IMR-90 (cell line): ENCODE data around the gene GPR108. TPM values are rescaled to one million over a fixed set of nuclear protein-coding genes. Genes with fewer than 3 reads are reported as not detected.

ENCODE experiments used
- ATAC-seq: fragments of 200-7000 bp; cut with Tn5 transposase; 2 replicates; pipeline ENCODE4 v1.9.1; 2020; ENCODE audit warnings: low read depth, mild to moderate bottlenecking, moderate library complexity
- BruUV-seq: library from RNA; stranded (reverse); fragments of 400-500 nt; replicated peaks from 2 replicates; lab custom pipeline; 2021; lab: Mats Ljungman, UMichigan
- CTCF ChIA-PET: fragments of 300-600 bp; formaldehyde crosslinking; extraction: SDS; loops from one replicate; lab custom pipeline; 2021; ENCODE audit warnings: antibody characterized with exemption; lab: Yijun Ruan, JAX
- POLR2A ChIA-PET: fragments of 300-600 bp; sonication (Branson Sonifier 250); formaldehyde crosslinking; loops from one replicate; lab custom pipeline; 2022; ENCODE audit warnings: antibody characterized with exemption; ENCODE audit not compliant: unreplicated experiment; lab: Charles Lee
- DNase-seq: peaks from one replicate; pipeline ENCODE4 v3.0.0; 2013
- H2AFZ ChIP-seq: replicated peaks from 2 replicates; pipeline ENCODE3; 2013; ENCODE audit warnings: low read length, mild to moderate bottlenecking; ENCODE audit not compliant: poor library complexity
- H2AK5ac ChIP-seq: 2 replicates; pipeline ENCODE4 v1.6.1; 2013; ENCODE audit warnings: low read depth, low read length, inconsistent platforms
- H2AK9ac ChIP-seq: replicated peaks from 2 replicates; pipeline ENCODE3; 2013; ENCODE audit warnings: mild to moderate bottlenecking, low read depth, low read length, moderate library complexity; ENCODE audit not compliant: poor library complexity
- H2BK120ac ChIP-seq: 2 replicates; pipeline ENCODE4 v1.6.1; 2013; ENCODE audit warnings: low read depth, low read length, inconsistent platforms
- H2BK15ac ChIP-seq: 3 replicates; pipeline ENCODE4 v1.6.1; 2013; ENCODE audit warnings: low read depth, low read length, inconsistent platforms
- H2BK20ac ChIP-seq: 2 replicates; pipeline ENCODE4 v1.6.1; 2013; ENCODE audit warnings: low read depth, mild to moderate bottlenecking, inconsistent platforms, low read length, moderate library complexity
- H2BK5ac ChIP-seq: 2 replicates; pipeline ENCODE4 v1.6.1; 2013; ENCODE audit warnings: mild to moderate bottlenecking, low read depth, low read length, inconsistent platforms; ENCODE audit not compliant: poor library complexity, severe bottlenecking
- H3K14ac ChIP-seq: replicated peaks from 2 replicates; pipeline ENCODE4 v1.6.1; 2013; ENCODE audit warnings: low read depth, low read length, inconsistent platforms
- H3K18ac ChIP-seq: 2 replicates; pipeline ENCODE4 v1.6.1; 2013; ENCODE audit warnings: low read depth, low read length, control low read depth
- H3K23ac ChIP-seq: 2 replicates; pipeline ENCODE4 v1.6.1; 2013; ENCODE audit warnings: low read depth, low read length, inconsistent platforms
- H3K27ac ChIP-seq: 2 replicates; pipeline ENCODE4 v1.5.1; 2013; ENCODE audit warnings: mild to moderate bottlenecking, control low read depth, low read length; ENCODE audit not compliant: insufficient read depth
- H3K27me3 ChIP-seq: 2 replicates; pipeline ENCODE4 v1.6.1; 2013; ENCODE audit warnings: low read length; ENCODE audit not compliant: control insufficient read depth, insufficient read depth
- H3K36me3 ChIP-seq: 2 replicates; pipeline ENCODE4 v1.6.1; 2013; ENCODE audit warnings: low read length, mixed read lengths; ENCODE audit not compliant: control insufficient read depth, insufficient read depth
- H3K4ac ChIP-seq: 2 replicates; pipeline ENCODE4 v1.6.1; 2013; ENCODE audit warnings: low read depth, low read length, inconsistent platforms
- H3K4me1 ChIP-seq: 2 replicates; pipeline ENCODE4 v1.6.1; 2013; ENCODE audit warnings: low read length, mixed read lengths; ENCODE audit not compliant: control insufficient read depth, insufficient read depth
- H3K4me2 ChIP-seq: 2 replicates; pipeline ENCODE4 v1.6.1; 2013; ENCODE audit warnings: low read depth, mild to moderate bottlenecking, control low read depth, low read length, moderate library complexity
- H3K4me3 ChIP-seq: 2 replicates; pipeline ENCODE4 v1.5.1; 2013; ENCODE audit warnings: low read depth, mild to moderate bottlenecking, control low read depth, low read length, moderate library complexity; ENCODE audit not compliant: insufficient read depth
- H3K56ac ChIP-seq: 2 replicates; pipeline ENCODE4 v1.6.1; 2013; ENCODE audit warnings: low read length, inconsistent platforms; ENCODE audit not compliant: insufficient read depth; ENCODE audit errors: extremely low read depth
- H3K79me1 ChIP-seq, 2 experiments: 2 replicates each; pipeline ENCODE4 v1.6.1; 2013; ENCODE audit warnings: low read length in 2 of 2, inconsistent platforms in 1 of 2, low read depth in 1 of 2
- H3K9ac ChIP-seq: 2 replicates; pipeline ENCODE4 v1.6.1; 2013; ENCODE audit warnings: low read depth, low read length, control low read depth
- H3K9me1 ChIP-seq: 2 replicates; pipeline ENCODE4 v1.6.1; 2013; ENCODE audit warnings: low read length, inconsistent platforms; ENCODE audit not compliant: insufficient read depth
- H3K9me3 ChIP-seq: 2 replicates; pipeline ENCODE4 v1.6.1; 2013; ENCODE audit warnings: low read length; ENCODE audit not compliant: control insufficient read depth, insufficient read depth
- H4K20me1 ChIP-seq: 2 replicates; pipeline ENCODE4 v1.6.1; 2013; ENCODE audit warnings: low read length, inconsistent platforms; ENCODE audit not compliant: insufficient read depth
- H4K5ac ChIP-seq: 2 replicates; pipeline ENCODE4 v1.6.1; 2013; ENCODE audit warnings: mild to moderate bottlenecking, low read depth, low read length, control low read depth
- H4K8ac ChIP-seq, 2 experiments: 2 replicates each; pipeline ENCODE4 v1.6.1; 2013; ENCODE audit warnings: low read depth in 2 of 2, low read length in 2 of 2, control low read depth in 1 of 2, inconsistent platforms in 1 of 2
- H4K91ac ChIP-seq: 2 replicates; pipeline ENCODE4 v1.6.1; 2013; ENCODE audit warnings: low read depth, low read length, inconsistent platforms; ENCODE audit not compliant: insufficient read depth
- BHLHE40 ChIP-seq: fragments of 150-350 bp; IDR thresholded peaks from 2 replicates; pipeline ENCODE4 v1.6.1; 2016; ENCODE audit warnings: mild to moderate bottlenecking, low read depth, low read length
- CEBPB ChIP-seq: IDR thresholded peaks from 2 replicates; pipeline ENCODE4 v1.6.1; 2012; ENCODE audit warnings: low read depth, low read length, improper control_type of control experiment
- FOS ChIP-seq: fragments of 150-350 bp; IDR thresholded peaks from 2 replicates; pipeline ENCODE4 v1.6.1; 2016; ENCODE audit warnings: low read depth, low read length
- MAZ ChIP-seq: IDR thresholded peaks from 2 replicates; pipeline ENCODE4 v1.6.1; 2012; ENCODE audit warnings: low read depth, mild to moderate bottlenecking, low read length, improper control_type of control experiment, moderate library complexity, borderline replicate concordance
- RCOR1 ChIP-seq: IDR thresholded peaks from 2 replicates; pipeline ENCODE4 v1.6.1; 2012; ENCODE audit warnings: mild to moderate bottlenecking, low read length, improper control_type of control experiment; ENCODE audit not compliant: insufficient replicate concordance
- RFX5 ChIP-seq: IDR thresholded peaks from 2 replicates; pipeline ENCODE4 v1.8.0; 2012; ENCODE audit warnings: low read depth, mild to moderate bottlenecking, low read length, moderate library complexity
- SMC3 ChIP-seq: fragments of 150-350 bp; IDR thresholded peaks from 2 replicates; pipeline ENCODE4 v1.6.1; 2016; ENCODE audit warnings: low read depth, mild to moderate bottlenecking, antibody characterized with exemption, low read length, moderate library complexity
- dilution Hi-C: fragments of 300-500 bp; cut with HindIII; formaldehyde crosslinking; loops from one replicate; pipeline ENCODE4 v1.14.3; 2018; ENCODE audit warnings: low sequenced_read_pairs; ENCODE audit not compliant: unreplicated experiment
- in situ Hi-C: fragments of 300-500 bp; cut with MboI; formaldehyde crosslinking; loops from 3 replicates; pipeline ENCODE4 v1.14.3; 2019; ENCODE audit warnings: low sequenced_read_pairs, inconsistent platforms, mixed read lengths
- intact Hi-C: fragments of 100-400 bp; cut with micrococcal nuclease; formaldehyde crosslinking; loops from 2 replicates; pipeline ENCODE4 v1.10.0; 2022
- polyA plus RNA-seq, 3 experiments: library from polyadenylated mRNA; depleted of rRNA; stranded (reverse); fragments of >200 nt; gene quantifications; 2 replicates each; pipeline ENCODE4 v1.2.3, GENCODE V29; 2012; ENCODE audit warnings: low replicate concordance in 1 of 3
- total RNA-seq: library from RNA; depleted of rRNA; stranded (reverse); fragments of >200 nt; gene quantifications from 2 replicates; pipeline ENCODE4 v1.2.3, GENCODE V29; 2012
- TF ChIP-seq, protein P1 (sequence below): fragments of 150-350 bp; IDR thresholded peaks from 2 replicates; pipeline ENCODE4 v1.6.1; 2017; ENCODE audit warnings: mild to moderate bottlenecking, antibody characterized with exemption, low read length, low read depth
- TF ChIP-seq, protein P2 (sequence below): fragments of 150-350 bp; IDR thresholded peaks from 2 replicates; pipeline ENCODE4 v1.6.1; 2016; ENCODE audit warnings: low read depth, mild to moderate bottlenecking, low read length, moderate library complexity, borderline replicate concordance

The GPR108 gene
- total and polyA plus RNA-seq, 2 of the 4 experiments (the other 2 are of a cell fraction), result 28.0 to 38.9 TPM

DNA sequence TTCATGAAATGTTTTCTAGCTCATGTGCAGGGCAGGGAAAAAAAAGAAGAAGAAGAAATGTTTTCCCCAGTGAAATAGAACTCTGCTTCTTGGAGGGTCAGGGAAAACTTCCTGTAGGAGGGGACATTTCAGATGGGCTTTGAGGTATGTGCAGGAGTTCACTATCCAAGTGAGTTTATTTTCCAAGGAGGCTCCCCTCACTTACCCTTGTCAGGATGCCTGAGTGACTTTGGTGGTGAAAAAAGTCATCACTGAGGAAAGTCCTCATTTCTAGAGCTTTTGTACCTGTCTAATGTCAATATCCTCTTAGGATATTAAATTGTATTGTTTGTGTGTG is 16.3 kb downstream of the GPR108 start:
- Histone ChIP-seq H3K79me1 (no peaks in the 10 kb centered on the region), H3K4me2 (no peak overlapping the region), H4K8ac (no peak overlapping the region), H2BK120ac (no peak overlapping the region), H3K4me3 (no peak overlapping the region), H2AFZ (no peak overlapping the region), H4K20me1 (no peaks in the 10 kb centered on the region), H4K91ac (no peak overlapping the region), H2AK9ac (no peak overlapping the region), H4K5ac (no peak overlapping the region), H3K9me3 (no peaks in the 10 kb centered on the region), H3K36me3 (peaks cover 4% of the 10 kb centered on the region; the same call in 1 of the 2 replicates), H2BK15ac (no peak overlapping the region), H3K23ac (no peak overlapping the region), H3K18ac (no peak overlapping the region), H3K27me3 (no peaks in the 10 kb centered on the region), H2BK5ac (no peak overlapping the region), H3K14ac (no peak overlapping the region), H3K9me1 (no peaks in the 10 kb centered on the region), H3K9ac (no peak overlapping the region), H2BK20ac (no peak overlapping the region), H3K4me1 (peaks cover 2% of the 10 kb centered on the region; the same call in 1 of the 2 replicates), H3K27ac (no peak overlapping the region), H3K4ac (no peak overlapping the region), H2AK5ac (no peak overlapping the region), H3K56ac (no peak overlapping the region)
- POLR2A ChIA-PET, result no interaction called here
- no peak for ATAC-seq
- DNase-seq, result no peak
- TF ChIP-seq, protein P1, sequence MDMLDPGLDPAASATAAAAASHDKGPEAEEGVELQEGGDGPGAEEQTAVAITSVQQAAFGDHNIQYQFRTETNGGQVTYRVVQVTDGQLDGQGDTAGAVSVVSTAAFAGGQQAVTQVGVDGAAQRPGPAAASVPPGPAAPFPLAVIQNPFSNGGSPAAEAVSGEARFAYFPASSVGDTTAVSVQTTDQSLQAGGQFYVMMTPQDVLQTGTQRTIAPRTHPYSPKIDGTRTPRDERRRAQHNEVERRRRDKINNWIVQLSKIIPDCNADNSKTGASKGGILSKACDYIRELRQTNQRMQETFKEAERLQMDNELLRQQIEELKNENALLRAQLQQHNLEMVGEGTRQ, result no peak
- TF ChIP-seq CEBPB (no peak), RFX5 (no peak), RCOR1 (no peak), SMC3 (no peak), FOS (no peak), MAZ (no peak), BHLHE40 (no peak)
- TF ChIP-seq, protein P2, sequence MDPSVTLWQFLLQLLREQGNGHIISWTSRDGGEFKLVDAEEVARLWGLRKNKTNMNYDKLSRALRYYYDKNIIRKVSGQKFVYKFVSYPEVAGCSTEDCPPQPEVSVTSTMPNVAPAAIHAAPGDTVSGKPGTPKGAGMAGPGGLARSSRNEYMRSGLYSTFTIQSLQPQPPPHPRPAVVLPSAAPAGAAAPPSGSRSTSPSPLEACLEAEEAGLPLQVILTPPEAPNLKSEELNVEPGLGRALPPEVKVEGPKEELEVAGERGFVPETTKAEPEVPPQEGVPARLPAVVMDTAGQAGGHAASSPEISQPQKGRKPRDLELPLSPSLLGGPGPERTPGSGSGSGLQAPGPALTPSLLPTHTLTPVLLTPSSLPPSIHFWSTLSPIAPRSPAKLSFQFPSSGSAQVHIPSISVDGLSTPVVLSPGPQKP, result no peak
- dilution Hi-C loops (no loop called here), intact Hi-C loops (no loop called here), in situ Hi-C loops (no loop called here)
- CTCF ChIA-PET, result interaction anchor here (1.1 kb wide), 1 partner anchor 16 kb away, joined by 5 read pairs; no protein-coding TSS in a partner anchor
- no TSS peak for BruUV-seq
